WTC11 (cell line): Measurements from ENCODE around the gene WDR55.

Experiments
- ATF2 ChIP-seq: sonication (generic); formaldehyde crosslinking; IDR thresholded peaks from 2 replicates; pipeline ENCODE4 v1.8.1; 2022; ENCODE audit warnings: low read depth, missing genetic modification reagents, borderline replicate concordance
- CREM ChIP-seq: sonication (generic); formaldehyde crosslinking; IDR thresholded peaks from 2 replicates; pipeline ENCODE4 v1.8.1; 2022; ENCODE audit warnings: mild to moderate bottlenecking, missing genetic modification reagents, moderate library complexity
- NR3C1 ChIP-seq: sonication (generic); formaldehyde crosslinking; conservative IDR thresholded peaks from 2 replicates; pipeline ENCODE4 v1.8.1; 2023; ENCODE audit warnings: low read depth, mild to moderate bottlenecking, missing genetic modification reagents
- STAT6 ChIP-seq: sonication (generic); formaldehyde crosslinking; conservative IDR thresholded peaks from 2 replicates; pipeline ENCODE4 v1.8.1; 2023; ENCODE audit warnings: mild to moderate bottlenecking, low read depth, missing genetic modification reagents, moderate library complexity
- TEAD1 ChIP-seq: sonication (generic); formaldehyde crosslinking; IDR thresholded peaks from 2 replicates; pipeline ENCODE4 v1.8.0; 2022; ENCODE audit warnings: mild to moderate bottlenecking, missing genetic modification reagents
- ZMAT4 ChIP-seq: fragments of 250-450 bp; sonication (Bioruptor Pico); IDR thresholded peaks from 2 replicates; pipeline ENCODE4 v1.9.0; 2021; ENCODE audit warnings: mild to moderate bottlenecking
- ZNF232 ChIP-seq: sonication (generic); formaldehyde crosslinking; IDR thresholded peaks from 2 replicates; pipeline ENCODE4 v1.8.0; 2022; ENCODE audit warnings: mild to moderate bottlenecking, missing genetic modification reagents
- TF ChIP-seq, protein P1 (sequence below): fragments of 200-600 bp; IDR thresholded peaks from 2 replicates; pipeline ENCODE4 v1.8.0; 2022; ENCODE audit warnings: antibody characterized with exemption
- TF ChIP-seq, protein P2 (sequence below): sonication (generic); formaldehyde crosslinking; IDR thresholded peaks from 2 replicates; pipeline ENCODE4 v1.8.1; 2023; ENCODE audit warnings: mild to moderate bottlenecking, missing genetic modification reagents, moderate library complexity

- TF ChIP-seq, protein P1, sequence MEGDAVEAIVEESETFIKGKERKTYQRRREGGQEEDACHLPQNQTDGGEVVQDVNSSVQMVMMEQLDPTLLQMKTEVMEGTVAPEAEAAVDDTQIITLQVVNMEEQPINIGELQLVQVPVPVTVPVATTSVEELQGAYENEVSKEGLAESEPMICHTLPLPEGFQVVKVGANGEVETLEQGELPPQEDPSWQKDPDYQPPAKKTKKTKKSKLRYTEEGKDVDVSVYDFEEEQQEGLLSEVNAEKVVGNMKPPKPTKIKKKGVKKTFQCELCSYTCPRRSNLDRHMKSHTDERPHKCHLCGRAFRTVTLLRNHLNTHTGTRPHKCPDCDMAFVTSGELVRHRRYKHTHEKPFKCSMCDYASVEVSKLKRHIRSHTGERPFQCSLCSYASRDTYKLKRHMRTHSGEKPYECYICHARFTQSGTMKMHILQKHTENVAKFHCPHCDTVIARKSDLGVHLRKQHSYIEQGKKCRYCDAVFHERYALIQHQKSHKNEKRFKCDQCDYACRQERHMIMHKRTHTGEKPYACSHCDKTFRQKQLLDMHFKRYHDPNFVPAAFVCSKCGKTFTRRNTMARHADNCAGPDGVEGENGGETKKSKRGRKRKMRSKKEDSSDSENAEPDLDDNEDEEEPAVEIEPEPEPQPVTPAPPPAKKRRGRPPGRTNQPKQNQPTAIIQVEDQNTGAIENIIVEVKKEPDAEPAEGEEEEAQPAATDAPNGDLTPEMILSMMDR, result no peak
- TF ChIP-seq ZNF232 (no peak), TEAD1 (CRISPR knock-in tag) (no peak), STAT6 (CRISPR knock-in tag) (no peak), ATF2 (no peak), ZMAT4 (CRISPR knock-in tag) (no peak), CREM (CRISPR knock-in tag) (no peak), NR3C1 (CRISPR knock-in tag) (no peak)
- TF ChIP-seq, protein P2, sequence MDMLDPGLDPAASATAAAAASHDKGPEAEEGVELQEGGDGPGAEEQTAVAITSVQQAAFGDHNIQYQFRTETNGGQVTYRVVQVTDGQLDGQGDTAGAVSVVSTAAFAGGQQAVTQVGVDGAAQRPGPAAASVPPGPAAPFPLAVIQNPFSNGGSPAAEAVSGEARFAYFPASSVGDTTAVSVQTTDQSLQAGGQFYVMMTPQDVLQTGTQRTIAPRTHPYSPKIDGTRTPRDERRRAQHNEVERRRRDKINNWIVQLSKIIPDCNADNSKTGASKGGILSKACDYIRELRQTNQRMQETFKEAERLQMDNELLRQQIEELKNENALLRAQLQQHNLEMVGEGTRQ (CRISPR knock-in tag), result no peak
Observed at GRCh38 chr5:140633021-140633471, 31.7 kb upstream of the WDR55 start, which contains the start of gene CD14.
